ENCODE results near the gene PMF1. TPM values are rescaled to one million over a fixed set of nuclear protein-coding genes. Genes with fewer than 3 reads are reported as not detected.

PMF1 gene, protein sequence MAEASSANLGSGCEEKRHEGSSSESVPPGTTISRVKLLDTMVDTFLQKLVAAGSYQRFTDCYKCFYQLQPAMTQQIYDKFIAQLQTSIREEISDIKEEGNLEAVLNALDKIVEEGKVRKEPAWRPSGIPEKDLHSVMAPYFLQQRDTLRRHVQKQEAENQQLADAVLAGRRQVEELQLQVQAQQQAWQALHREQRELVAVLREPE
- total RNA-seq = 82.5 and 83.3 TPM in 2 replicates
- long read RNA-seq, transcript PMF1-202 (5 exons, 1,068 nt) = major isoform, 43 of 48 reads
- long read RNA-seq, partial matches to known transcripts = 0 of 48 reads
- long read RNA-seq, other reads (novel, unspliced or antisense) = 2 of 48 reads

- no peak for TF ChIP-seq CTCF (conservative IDR thresholded peaks at IDR 0.05)
- Mint-ChIP-seq H3K27ac (ENCODE audit: unreplicated experiment) (peak within 1 kb of the TSS; percentile 100), H3K4me3 (peak within 1 kb of the TSS; percentile 100), H3K4me1 (peaks cover 24% of the 10 kb centered on the region), H3K9me3 (no peaks in the 10 kb centered on the region), H3K36me3 (ENCODE audit: low read depth) (peaks cover 7% of the 10 kb centered on the region), H3K27me3 (ENCODE audit: low read depth) (no peaks in the 10 kb centered on the region)
- peak; percentile 93 for DNase-seq (ENCODE audit: low read depth, low spot score)
Measured at GRCh38 chr1:156212833-156213643, at the start of gene PMF1. Gene PMF1, plus strand, starts transcription at chr1:156213007. Its CDS starts 9 bp downstream, at chr1:156213016.

GRCh38 chr1:156163712-156164111, 49.1 kb upstream of the PMF1 start:
- no peak for DNase-seq (ENCODE audit: low read depth, low spot score)
- Mint-ChIP-seq H3K9me3 (peaks cover 5% of the 10 kb centered on the region), H3K27ac (ENCODE audit: unreplicated experiment) (no peak overlapping the region), H3K36me3 (ENCODE audit: low read depth) (peaks cover 2% of the 10 kb centered on the region), H3K27me3 (ENCODE audit: low read depth) (no peaks in the 10 kb centered on the region), H3K4me3 (no peak overlapping the region), H3K4me1 (peaks cover 20% of the 10 kb centered on the region)
- no peak for TF ChIP-seq CTCF (conservative IDR thresholded peaks at IDR 0.05)

DNA sequence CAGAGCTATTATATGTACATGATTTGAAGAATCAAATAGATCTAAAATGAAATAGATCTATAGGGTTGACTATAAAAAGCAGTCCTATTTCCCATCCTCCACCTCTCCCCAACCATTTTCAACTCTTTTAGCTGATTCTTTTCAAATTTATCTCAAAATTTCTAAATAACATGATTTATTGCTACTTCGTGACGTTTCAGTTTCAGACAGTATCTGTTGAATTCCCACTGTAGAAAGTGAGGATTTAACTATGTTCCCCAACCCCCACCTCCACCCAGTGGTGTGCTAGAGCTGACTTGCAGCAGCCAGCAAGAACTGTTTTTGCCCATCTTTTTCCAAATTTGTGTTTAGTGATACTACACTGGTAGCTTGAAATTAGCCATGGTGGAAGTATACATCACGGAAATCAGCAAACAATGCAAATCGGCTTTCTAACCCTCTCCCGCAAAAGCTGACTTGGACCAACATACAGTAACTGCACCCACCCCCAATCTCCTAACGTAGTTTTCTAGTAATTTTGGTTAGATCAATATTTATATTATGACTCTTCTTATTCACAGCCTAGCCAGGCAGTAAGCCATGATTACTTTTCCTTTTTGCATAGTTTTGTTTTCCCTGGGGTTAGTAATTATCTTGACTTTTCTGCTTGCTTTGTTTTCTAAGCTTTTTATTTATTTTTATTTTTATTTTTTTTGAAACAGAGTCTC, 48.5 kb upstream of the PMF1 start:
- no peak overlapping the region for H3K4me3 Mint-ChIP-seq
- DNase-seq (ENCODE audit: low read depth, low spot score) = no peak
- TF ChIP-seq CTCF (conservative IDR thresholded peaks at IDR 0.05) = no peak
- H3K9me3 Mint-ChIP-seq = peaks cover 5% of the 10 kb centered on the region
- peaks cover 20% of the 10 kb centered on the region for H3K4me1 Mint-ChIP-seq
- H3K27ac Mint-ChIP-seq (ENCODE audit: unreplicated experiment) = no peak overlapping the region
- peaks cover 2% of the 10 kb centered on the region for H3K36me3 Mint-ChIP-seq (ENCODE audit: low read depth)
- H3K27me3 Mint-ChIP-seq (ENCODE audit: low read depth) = no peaks in the 10 kb centered on the region

GRCh38 chr1:156165083-156165482, 47.7 kb upstream of the PMF1 start:
- no peak overlapping the region for H3K27ac Mint-ChIP-seq (ENCODE audit: unreplicated experiment)

More at GRCh38 chr1:156165083-156165482, 47.7 kb upstream of the PMF1 start:
- DNase-seq (ENCODE audit: low read depth, low spot score) = no peak
- Mint-ChIP-seq H3K27me3 (ENCODE audit: low read depth) (no peaks in the 10 kb centered on the region), H3K36me3 (ENCODE audit: low read depth) (peaks cover 2% of the 10 kb centered on the region), H3K9me3 (peaks cover 5% of the 10 kb centered on the region), H3K4me3 (peak overlapping the region; percentile 2), H3K4me1 (peaks cover 20% of the 10 kb centered on the region)
- no peak for TF ChIP-seq CTCF (conservative IDR thresholded peaks at IDR 0.05)

Data from neural crest cell (in vitro differentiated cells).